Stomach (tissue), 9 donors: ENCODE results near the gene PARPBP. TPM values are rescaled to one million over a fixed set of nuclear protein-coding genes. Genes with fewer than 3 reads are reported as not detected.
"Not testable (repeated sequence)": the region's sequence is repeated elsewhere in the genome, so short reads cannot be mapped to it uniquely, and the experiment has no call there.

ENCODE experiments used
- DNase-seq, 2 donors: peaks; one replicate each; pipeline versions ENCODE4 v3.0.0 to v3.0.0-alpha.2; 2013 to 2019
- H3K27ac ChIP-seq, 5 donors: fragments of 200-600 bp in 4 of 5; sonication (generic) in 4 of 5; one replicate each; pipeline ENCODE4 v1.5.1; 2013 to 2019; ENCODE audit warnings: mild to moderate bottlenecking in 1 of 5, moderate library complexity in 1 of 5
- H3K27me3 ChIP-seq, 3 donors: fragments of 200-600 bp; sonication (generic); one replicate each; pipeline ENCODE4 v1.5.1; 2017 to 2019; ENCODE audit warnings: mixed run types in 1 of 3
- H3K36me3 ChIP-seq, 4 donors: fragments of 200-600 bp; sonication (generic); 1 replicate in 3 of 4; 2 replicates in 1 of 4; pipeline ENCODE4 v1.5.1; 2016 to 2019
- H3K4me1 ChIP-seq, 4 donors: fragments of 200-600 bp; sonication (generic); one replicate each; pipeline ENCODE4 v1.5.1; 2016 to 2019
- H3K4me3 ChIP-seq, 4 donors: fragments of 200-600 bp; sonication (generic) in 3 of 4; one replicate each; pipeline ENCODE4 v1.5.1; 2016 to 2019; ENCODE audit warnings: mild to moderate bottlenecking in 1 of 4
- H3K9me3 ChIP-seq, 4 donors: fragments of 200-600 bp; sonication (generic); one replicate each; pipeline ENCODE4 v1.5.1; 2016 to 2019
- EP300 ChIP-seq: sonication (generic); formaldehyde crosslinking; IDR thresholded peaks from one replicate; pipeline ENCODE4 v1.6.1; 2017; ENCODE audit warnings: antibody characterized with exemption
- POLR2A ChIP-seq, 4 donors: fragments of 450-650 bp; IDR thresholded peaks; one replicate each; pipeline ENCODE4 v1.6.1; 2016; ENCODE audit warnings: antibody characterized with exemption in 4 of 4, control low read depth in 2 of 4, mild to moderate bottlenecking in 1 of 4, moderate library complexity in 1 of 4
- POLR2AphosphoS5 ChIP-seq, 3 donors: sonication (generic); formaldehyde crosslinking; IDR thresholded peaks; one replicate each; pipeline ENCODE4 v1.6.1; 2016; ENCODE audit warnings: antibody characterized with exemption in 3 of 3
- WGBS, 5 donors: extraction: QIAGEN DNeasy Blood & Tissue Kit in 3 of 5; methylation state at CpG; one replicate each; pipeline versions ENCODE4 v1.1.5 to v1.1.7; 2013 to 2018; 5-methylcytosine and 5-hydroxymethylcytosine counted together
- intact Hi-C: fragments of 100-400 bp; cut with DNase I; formaldehyde crosslinking; loops from one replicate; pipeline ENCODE4 v1.15.1; 2023; ENCODE audit warnings: low total_unique reads
- polyA plus RNA-seq, 3 donors: library from polyadenylated mRNA; stranded (reverse); fragments of 200-250 nt; gene quantifications; one replicate each; pipeline ENCODE4 v1.2.3, GENCODE V29; 2013
- total RNA-seq, 5 donors: library from RNA; depleted of rRNA; stranded (reverse); fragments of >200 nt; gene quantifications; one replicate each; pipeline versions ENCODE4 v1.1.0 to v1.2.3, GENCODE V29; 2014 to 2016
- TF ChIP-seq, protein P1 (sequence below), 7 experiments: fragments of 450-650 bp in 4 of 7; fragments of 200-600 bp in 3 of 7; sonication (generic) in 3 of 7; IDR thresholded peaks; one replicate each; pipeline ENCODE4 v1.5.1; 2016 to 2019; ENCODE audit warnings: antibody characterized with exemption in 7 of 7, control low read depth in 2 of 7, mild to moderate bottlenecking in 1 of 7
- donor health status: healthy with polysubstance abuse.
- donor health status: Bipolar disorder and iron deficiency.
- donor health status: healthy.

The PARPBP gene
- total and polyA plus RNA-seq, 8 donors, result 1.4 to 10.5 (median 2.5) TPM; not detected in 1

DNA sequence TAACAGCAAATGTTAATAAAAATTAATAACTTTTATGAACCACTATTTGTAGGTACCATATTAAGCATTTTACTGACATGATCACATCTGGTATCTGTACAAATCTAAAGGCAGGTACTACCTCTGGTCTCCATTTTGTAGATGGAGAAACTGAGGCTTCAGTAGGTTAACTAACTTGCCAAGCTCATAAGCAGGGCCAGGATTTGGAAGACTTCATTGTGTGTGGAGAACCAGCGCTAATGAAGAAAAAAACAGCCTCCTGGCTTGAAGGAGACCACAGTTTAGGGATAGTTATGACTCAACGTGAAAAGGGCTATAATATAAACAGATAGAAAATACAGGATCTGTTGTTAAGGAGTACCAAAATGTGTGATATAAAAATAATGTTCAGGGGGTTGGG lies 1.1 kb upstream of the PARPBP start:
- 59 to 71% (median 65%) methylated on average over 2 of the region's 2 CpGs for WGBS, 5 donors
- peaks cover 5 to 36% (median 30%) of the 10 kb centered on the region in 4 donors for H3K36me3 ChIP-seq
- peak in 1 of 2 donors; percentile 2 for DNase-seq
- intact Hi-C loops, result no loop called here
- H3K9me3 ChIP-seq, result no peaks in the 10 kb centered on the region
- TF ChIP-seq EP300 (no peak), POLR2A (IDR thresholded peaks at IDR 0.05) (no peak), POLR2AphosphoS5 (IDR thresholded peaks at IDR 0.05) (no peak)
- TF ChIP-seq, protein P1, sequence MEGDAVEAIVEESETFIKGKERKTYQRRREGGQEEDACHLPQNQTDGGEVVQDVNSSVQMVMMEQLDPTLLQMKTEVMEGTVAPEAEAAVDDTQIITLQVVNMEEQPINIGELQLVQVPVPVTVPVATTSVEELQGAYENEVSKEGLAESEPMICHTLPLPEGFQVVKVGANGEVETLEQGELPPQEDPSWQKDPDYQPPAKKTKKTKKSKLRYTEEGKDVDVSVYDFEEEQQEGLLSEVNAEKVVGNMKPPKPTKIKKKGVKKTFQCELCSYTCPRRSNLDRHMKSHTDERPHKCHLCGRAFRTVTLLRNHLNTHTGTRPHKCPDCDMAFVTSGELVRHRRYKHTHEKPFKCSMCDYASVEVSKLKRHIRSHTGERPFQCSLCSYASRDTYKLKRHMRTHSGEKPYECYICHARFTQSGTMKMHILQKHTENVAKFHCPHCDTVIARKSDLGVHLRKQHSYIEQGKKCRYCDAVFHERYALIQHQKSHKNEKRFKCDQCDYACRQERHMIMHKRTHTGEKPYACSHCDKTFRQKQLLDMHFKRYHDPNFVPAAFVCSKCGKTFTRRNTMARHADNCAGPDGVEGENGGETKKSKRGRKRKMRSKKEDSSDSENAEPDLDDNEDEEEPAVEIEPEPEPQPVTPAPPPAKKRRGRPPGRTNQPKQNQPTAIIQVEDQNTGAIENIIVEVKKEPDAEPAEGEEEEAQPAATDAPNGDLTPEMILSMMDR (IDR thresholded peaks at IDR 0.05), result no peak
- H3K4me3 ChIP-seq, result peak overlapping the region in 3 of 4 donors; percentile 67 to 78 (median 77)
- no peak overlapping the region for H3K27ac ChIP-seq
- H3K27me3 ChIP-seq, result no peaks in the 10 kb centered on the region
- peaks cover 16 to 29% (median 18%) of the 10 kb centered on the region in 4 donors for H3K4me1 ChIP-seq

DNA sequence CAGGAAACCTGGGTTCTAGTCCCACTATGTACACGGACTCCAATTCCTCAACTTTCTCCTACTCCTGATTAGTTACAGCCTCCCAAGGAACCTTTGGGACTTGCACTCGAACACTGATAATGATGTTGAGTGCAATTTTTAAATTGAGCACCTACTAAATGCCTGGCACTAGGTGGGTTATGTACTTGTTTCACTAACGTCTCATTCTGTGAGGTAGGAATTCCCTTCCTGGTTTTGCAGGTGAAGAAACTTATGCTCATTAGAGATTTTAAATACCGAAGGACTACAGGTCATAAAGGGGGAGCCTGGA lies 536 bp downstream of the PARPBP start:
- Histone ChIP-seq H3K27me3 (no peaks in the 10 kb centered on the region), H3K4me3 (peak overlapping the region; percentile 67 to 78 (median 75)), H3K4me1 (peaks cover 16 to 29% (median 18%) of the 10 kb centered on the region in 4 donors), H3K36me3 (peaks cover 5 to 28% (median 23%) of the 10 kb centered on the region in 4 donors), H3K9me3 (no peaks in the 10 kb centered on the region), H3K27ac (peak overlapping the region in 4 of 5 donors; percentile 79 to 90 (median 88))
- peak in 1 of 2 donors; percentile 12 for DNase-seq
- TF ChIP-seq POLR2A (IDR thresholded peaks at IDR 0.05), result no peak
- TF ChIP-seq POLR2AphosphoS5 (IDR thresholded peaks at IDR 0.05), result no peak
- TF ChIP-seq EP300, result no peak
- TF ChIP-seq, protein P1 (IDR thresholded peaks at IDR 0.05), result no peak
- WGBS, 5 donors, result 2 to 7% (median 3%) methylated on average over 4 of the region's 4 CpGs
- intact Hi-C loops, result no loop called here

DNA sequence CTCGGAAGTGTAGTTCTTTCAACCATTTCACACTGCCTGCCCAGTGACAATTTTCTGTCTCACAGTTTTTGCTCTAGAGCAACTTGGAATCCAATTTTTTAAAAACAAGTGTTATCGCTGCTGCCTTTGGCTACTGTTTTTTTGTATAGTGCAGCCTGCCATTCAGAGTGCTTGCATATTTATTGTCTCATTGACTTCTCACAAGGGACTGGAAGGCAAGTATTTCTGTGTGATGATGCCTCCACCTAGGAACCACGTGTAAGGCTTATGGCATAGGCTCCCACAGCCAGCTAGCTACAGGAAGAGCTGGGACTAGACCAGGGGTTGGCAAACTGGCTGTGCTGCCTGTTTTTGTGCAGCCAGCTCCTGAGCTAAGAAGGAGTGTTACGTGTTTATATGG lies 903 bp downstream of the PARPBP start:
- Histone ChIP-seq H3K4me1 (peaks cover 16 to 29% (median 18%) of the 10 kb centered on the region in 4 donors), H3K27me3 (no peaks in the 10 kb centered on the region), H3K36me3 (peaks cover 5 to 25% (median 20%) of the 10 kb centered on the region in 4 donors), H3K27ac (peak overlapping the region in 1 of 5 donors; percentile 90), H3K9me3 (no peaks in the 10 kb centered on the region), H3K4me3 (peak overlapping the region in 3 of 4 donors; percentile 67 to 78 (median 77))
- DNase-seq, result peak in 1 of 2 donors; percentile 18
- intact Hi-C loops, result no loop called here
- TF ChIP-seq POLR2AphosphoS5 (IDR thresholded peaks at IDR 0.05) (no peak), EP300 (no peak), POLR2A (IDR thresholded peaks at IDR 0.05) (no peak)
- TF ChIP-seq, protein P1 (IDR thresholded peaks at IDR 0.05), result no peak
- 19 to 24% (median 22%) methylated on average over 4 of the region's 4 CpGs for WGBS, 5 donors

DNA sequence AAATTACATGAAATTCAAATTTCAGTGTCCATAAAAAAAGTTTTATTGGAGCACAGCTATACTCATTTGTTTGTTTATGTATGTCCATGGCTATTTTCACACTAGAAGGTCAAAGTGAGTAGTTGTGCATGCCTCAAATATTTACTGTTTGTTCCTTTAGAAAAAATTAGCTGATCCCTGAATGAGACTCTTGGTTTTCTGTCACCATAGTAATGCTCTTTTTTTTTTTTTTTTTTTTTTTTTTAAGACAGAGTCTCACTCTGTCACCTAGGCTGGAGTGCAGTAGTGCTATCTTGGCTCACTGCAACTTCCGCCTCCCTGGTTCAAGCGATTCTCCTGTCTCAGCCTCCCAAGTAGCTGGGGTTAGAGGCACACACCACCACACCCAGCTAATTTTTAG lies 1.3 kb downstream of the PARPBP start:
- H3K9me3 ChIP-seq, H3K27me3 ChIP-seq, H3K27ac ChIP-seq, DNase-seq, intact Hi-C loops: not testable (repeated sequence)
- Histone ChIP-seq H3K4me1 (peaks cover 16 to 29% (median 18%) of the 10 kb centered on the region in 4 donors), H3K36me3 (peaks cover 5 to 20% (median 16%) of the 10 kb centered on the region in 4 donors), H3K4me3 (peak overlapping the region in 2 of 4 donors; percentile 67 to 77)
- 88 to 99% (median 95%) methylated on average over 2 of the region's 2 CpGs for WGBS, 5 donors

DNA sequence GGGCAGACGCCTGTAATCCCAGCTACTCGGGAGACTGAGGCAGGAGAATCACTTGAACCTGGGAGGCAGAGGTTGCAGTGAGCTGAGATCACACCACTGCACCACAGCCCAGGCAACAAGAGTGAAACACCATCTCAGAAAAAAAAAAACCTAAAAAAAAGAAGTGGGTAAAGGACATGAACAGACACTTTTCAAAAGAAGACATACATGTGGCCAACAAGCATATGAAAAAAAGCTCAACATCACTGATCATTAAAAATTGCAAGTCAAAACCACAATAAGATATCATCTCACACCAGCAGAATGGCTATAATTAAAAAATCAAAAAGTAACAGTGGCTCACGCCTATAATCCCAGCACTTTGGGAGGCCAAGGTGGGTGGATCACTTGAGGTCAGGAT lies 10.7 kb downstream of the PARPBP start:
- H3K4me1 ChIP-seq, H3K27ac ChIP-seq, DNase-seq, H3K4me3 ChIP-seq, H3K27me3 ChIP-seq, H3K36me3 ChIP-seq, H3K9me3 ChIP-seq, intact Hi-C loops: not testable (repeated sequence)
- WGBS, 5 donors, result 81 to 97% (median 84%) methylated on average over 3 of the region's 3 CpGs

DNA sequence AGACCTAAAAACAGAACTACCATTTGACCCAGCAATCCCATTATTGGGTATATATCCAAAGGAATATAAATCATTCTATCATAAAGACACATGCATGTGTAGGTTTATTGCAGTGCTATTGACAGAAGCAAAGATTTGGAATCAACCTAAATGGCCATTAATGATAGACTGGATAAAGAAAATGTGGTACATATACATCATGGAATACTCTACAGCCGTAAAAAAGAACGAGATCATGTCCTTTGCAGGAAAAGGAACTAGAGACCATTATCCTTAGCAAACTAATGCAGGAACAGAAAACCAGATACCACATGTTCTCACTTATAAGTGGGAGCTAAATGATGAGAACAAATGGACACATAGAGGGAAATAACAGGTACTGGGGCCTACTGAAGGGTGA lies 11.5 kb downstream of the PARPBP start:
- H3K27me3 ChIP-seq, H3K4me1 ChIP-seq, H3K9me3 ChIP-seq, H3K27ac ChIP-seq, DNase-seq, H3K4me3 ChIP-seq, H3K36me3 ChIP-seq, intact Hi-C loops: not testable (repeated sequence)
- WGBS, 5 donors, result 94 to 99% (median 98%) methylated on average over 2 of the region's 2 CpGs

DNA sequence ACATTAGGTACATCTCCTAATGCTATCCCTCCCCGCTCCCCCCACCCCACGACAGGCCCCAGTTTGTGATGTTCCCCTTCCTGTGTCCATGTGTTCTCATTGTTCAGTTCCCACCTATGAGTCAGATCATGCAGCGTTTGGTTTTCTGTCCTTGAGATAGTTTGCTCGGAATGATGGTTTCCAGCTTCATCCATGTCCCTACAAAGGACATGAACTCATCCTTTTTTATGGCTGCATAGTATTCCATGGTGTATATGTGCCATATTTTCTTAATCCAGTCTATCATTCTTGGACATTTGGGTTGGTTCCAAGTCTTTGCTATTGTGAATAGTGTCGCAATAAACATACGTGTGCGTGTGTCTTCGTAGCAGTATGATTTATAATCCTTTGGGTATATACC lies 17.6 kb downstream of the PARPBP start:
- H3K27me3 ChIP-seq, DNase-seq, H3K9me3 ChIP-seq, H3K4me3 ChIP-seq, H3K4me1 ChIP-seq, H3K27ac ChIP-seq, intact Hi-C loops, H3K36me3 ChIP-seq: not testable (repeated sequence)
- 94 to 97% (median 96%) methylated on average over 8 of the region's 8 CpGs for WGBS, 5 donors

DNA sequence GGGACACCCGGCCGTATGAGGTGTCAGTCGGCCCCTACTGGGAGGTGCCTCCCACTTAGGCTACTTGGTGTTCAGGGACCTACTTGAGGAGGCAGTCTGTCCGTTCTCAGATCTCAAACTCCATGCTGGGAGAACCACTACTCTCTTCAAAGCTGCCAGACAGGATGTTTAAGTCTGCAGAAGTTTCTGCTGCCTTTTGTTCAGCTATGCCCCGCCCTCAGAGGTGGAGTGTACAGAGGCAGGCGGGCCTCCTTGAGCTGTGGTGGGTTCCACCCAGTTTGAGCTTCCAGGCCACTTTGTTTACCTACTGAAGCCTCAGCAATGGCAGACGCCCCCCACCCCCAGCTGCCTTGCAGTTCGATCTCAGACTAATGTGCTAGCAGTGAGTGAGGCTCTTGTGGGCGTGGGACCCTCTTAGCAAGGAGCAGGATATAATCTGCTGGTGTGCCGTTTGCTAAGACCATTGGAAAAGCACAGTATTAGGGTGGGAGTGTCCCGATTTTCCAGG lies 22.9 kb downstream of the PARPBP start:
- intact Hi-C loops, H3K4me3 ChIP-seq, H3K36me3 ChIP-seq, H3K4me1 ChIP-seq, H3K27me3 ChIP-seq, H3K27ac ChIP-seq, DNase-seq, H3K9me3 ChIP-seq: not testable (repeated sequence)
- 81 to 89% (median 86%) methylated on average over 5 to 11 of the region's 11 CpGs for WGBS, 5 donors
